ENCODE data around the gene ENKD1.

The ENKD1 gene

DNA sequence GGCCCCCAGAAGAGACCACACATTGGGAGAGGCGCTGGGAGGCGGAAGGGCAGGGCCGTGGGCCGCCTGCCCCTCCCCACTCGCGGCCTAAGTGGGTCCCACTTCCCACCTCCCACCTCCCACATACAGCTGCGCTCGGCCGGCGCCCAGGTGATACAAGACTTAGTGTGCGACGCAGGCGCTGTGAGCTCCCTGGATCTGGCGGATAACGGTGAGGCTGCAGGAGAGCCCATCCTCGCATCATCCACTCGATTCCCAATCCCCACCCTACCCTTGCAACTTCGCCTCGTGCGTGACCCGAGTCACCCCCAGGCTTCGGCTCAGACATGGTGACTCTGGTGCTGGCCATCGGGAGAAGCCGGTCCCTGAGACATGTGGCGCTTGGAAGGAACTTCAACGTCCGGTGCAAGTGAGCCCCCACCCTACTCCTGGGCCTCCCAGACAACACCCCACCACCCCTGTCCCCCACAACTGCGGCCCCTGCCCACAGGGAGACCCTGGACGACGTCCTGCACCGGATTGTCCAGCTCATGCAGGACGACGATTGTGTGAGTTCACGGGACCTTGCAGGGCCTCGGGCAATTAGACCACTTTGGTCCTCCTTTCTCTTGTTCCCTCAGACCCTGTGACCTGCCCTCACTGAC lies 17.7 kb downstream of the ENKD1 start:
- no peak for DNase-seq

DNA sequence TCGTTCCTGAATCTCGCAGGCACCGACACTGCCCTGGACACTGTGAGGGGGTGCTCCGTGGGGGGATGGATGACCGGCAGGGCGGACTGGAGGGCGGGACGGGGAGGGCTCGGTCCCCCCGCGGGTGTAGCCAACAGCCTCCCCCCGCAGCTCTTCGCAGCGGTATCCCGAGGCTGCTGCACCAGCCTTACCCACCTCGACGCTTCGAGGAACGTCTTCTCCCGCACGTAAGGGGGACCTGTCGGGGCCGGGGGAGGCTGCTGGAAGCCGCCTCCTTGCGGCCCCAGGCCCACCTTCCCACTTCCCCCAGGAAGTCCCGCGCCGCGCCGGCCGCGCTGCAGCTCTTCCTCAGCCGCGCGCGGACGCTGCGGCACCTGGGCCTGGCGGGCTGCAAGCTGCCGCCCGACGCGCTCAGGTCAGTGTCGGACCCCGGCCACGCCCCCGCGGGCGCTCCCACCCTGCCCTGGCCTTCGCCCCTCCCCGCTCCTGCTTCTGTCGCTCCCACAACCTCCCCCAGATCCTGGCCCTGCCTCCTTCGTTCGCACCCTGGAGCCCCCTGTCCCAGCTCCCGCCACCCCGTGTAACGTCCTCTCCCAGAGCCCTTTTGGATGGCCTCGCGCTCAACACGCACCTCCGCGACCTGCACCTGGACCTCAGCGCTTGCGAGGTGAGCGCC lies 18.3 kb downstream of the ENKD1 start:
- DNase-seq: no peak

DNA sequence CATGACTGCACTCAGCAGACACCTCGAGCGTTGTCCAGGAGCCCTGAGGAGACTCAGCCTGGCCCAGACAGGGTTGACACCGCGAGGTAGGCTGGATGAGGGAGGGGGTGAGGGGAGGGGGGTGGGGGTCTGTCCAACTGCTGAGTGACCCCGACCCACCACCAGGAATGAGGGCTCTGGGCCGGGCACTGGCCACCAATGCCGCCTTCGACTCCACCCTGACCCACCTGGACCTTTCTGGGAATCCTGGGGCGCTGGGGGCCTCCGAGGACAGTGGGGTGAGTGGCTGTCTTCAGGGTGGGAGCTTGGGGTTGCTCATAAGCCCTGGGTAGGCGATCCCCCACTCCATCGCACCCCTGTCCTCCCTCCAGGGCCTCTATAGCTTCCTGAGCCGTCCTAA lies 18.9 kb downstream of the ENKD1 start:
- no peak for DNase-seq

DNA sequence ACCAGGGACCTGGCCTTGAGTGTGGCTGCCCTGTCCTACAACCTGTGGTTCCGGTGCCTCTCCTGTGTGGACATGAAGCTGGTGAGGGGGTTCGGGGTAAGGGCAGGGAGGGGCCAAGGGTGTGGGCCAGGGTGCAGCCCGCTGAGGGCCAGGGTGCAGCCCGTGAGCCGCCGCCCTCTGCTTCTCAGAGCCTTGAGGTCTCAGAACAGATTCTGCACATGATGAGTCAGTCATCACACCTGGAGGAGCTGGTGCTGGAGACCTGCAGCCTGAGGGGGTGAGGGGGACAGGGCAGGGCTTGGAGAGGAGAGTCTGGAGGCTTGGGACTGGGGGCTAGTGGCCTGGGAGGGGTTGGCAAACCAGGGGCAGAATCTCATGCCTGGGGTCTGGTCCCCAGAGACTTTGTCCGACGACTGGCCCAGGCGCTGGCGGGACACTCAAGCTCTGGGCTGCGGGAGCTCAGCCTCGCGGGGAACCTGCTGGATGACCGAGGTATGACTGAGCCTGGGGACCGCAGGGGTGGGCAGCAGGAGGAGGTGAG lies 19.4 kb downstream of the ENKD1 start:
- DNase-seq: no peak

DNA sequence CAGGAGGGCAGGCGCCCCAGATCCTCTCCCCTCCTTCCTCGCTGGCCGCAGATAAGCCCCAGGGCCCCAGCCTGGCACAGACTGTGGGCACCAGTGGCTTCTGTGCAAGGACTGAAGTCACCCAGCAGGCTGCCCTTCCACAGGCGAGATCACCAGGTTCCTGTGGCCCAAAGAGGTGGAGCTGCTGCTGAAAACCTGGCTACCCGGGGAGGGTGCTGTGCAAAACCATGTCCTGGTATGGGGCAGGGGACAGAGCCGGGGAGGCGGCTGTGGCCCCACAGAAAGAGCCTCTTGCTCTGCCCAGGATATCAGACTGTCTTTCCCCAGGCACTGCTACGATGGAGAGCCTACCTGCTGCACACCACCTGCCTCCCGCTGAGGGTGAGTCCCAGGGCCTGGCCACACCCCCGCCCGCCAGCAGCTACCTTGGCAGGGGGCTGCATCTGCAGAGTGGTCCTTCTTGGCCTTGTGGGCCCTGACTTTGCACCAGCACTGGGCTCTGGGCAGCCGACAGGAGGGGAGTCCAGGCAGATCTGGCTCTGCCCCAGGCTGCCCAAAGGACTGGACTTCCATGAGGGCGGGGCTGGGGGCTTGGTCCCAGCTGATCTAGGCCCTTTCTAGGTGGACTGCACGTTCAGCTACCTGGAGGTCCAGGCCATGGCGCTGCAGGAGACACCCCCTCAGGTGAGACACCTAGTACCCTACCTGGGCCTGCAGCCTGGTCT lies 21.0 kb downstream of the ENKD1 start:
- DNase-seq: no peak

DNA sequence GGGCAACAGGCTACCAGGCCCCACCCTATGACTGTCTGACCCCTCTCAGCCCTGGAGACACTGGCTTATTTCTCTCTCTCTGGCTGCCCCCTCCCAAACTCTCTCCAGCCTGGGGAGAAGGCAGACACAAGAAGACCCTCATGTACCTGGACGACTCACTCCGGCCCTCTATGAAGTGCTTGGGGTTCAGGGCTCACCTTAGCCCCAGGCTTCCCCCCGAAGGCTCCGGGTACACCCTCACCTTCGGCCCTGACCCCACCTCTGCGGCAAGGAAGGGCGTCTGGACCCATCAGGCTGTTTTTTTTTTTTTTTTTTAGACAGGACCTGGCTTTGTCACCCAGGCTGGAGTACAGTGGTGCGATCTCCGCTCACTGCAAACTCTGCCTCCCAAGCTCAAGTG lies 22.5 kb downstream of the ENKD1 start:
- no peak for DNase-seq

DNA sequence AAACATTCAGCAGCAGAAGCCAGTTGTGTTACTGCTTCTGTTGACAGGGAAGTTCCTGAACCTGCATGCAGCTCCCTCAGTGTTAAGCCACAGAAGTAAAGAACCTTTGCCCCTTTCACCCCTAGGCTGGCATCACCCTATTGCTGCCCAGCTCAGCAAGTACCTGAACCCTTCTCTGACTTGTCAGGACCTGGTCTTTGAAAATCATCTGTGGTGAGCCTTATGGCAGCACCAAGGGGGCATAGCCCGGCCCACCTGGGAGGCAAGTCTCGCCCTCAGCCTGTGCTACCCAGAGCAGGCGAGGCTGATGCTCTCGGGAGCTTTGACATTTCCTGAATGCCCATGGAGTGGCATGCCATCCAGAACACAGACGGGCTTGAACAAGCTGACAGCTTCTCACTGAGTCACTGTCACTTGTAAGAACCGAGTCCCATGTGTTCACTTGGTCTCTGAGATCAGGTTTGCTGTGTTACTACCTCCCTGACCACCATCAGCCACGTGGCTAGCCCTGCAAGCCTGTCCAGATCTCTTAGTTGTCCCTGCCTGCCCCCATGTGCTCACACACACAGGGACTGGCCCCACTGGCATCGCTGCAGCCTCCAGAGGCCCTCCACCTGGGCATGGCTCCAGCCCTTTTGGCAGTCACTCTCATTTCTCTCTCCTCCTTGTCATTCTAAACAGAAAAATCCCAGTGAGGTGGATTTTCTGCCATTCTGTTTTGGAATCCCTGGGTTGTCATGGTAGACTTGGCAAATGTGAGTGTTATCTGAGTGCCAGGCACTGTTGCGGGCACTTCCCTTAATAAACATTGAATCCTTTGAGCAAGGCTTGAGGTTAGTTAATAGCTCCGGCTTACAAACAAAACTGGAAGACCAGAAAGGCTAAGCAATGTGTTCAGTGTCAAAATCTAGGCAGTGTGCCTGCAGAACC lies 24.5 kb downstream of the ENKD1 start:
- no peak for DNase-seq

DNA sequence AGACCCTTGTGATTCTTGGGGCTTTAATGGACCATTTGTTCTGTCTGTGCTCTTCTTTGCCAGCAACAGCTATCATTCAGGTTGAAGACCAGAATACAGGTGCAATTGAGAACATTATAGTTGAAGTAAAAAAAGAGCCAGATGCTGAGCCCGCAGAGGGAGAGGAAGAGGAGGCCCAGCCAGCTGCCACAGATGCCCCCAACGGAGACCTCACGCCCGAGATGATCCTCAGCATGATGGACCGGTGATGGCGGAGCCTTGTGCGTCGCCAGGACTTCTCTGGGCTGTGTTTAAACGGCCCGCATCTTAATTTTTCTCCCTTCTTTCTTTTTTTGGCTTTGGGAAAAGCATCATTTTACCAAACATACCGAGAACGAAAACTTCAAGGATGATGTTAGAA lies 28.9 kb downstream of the ENKD1 start:
- no peak for DNase-seq

DNA sequence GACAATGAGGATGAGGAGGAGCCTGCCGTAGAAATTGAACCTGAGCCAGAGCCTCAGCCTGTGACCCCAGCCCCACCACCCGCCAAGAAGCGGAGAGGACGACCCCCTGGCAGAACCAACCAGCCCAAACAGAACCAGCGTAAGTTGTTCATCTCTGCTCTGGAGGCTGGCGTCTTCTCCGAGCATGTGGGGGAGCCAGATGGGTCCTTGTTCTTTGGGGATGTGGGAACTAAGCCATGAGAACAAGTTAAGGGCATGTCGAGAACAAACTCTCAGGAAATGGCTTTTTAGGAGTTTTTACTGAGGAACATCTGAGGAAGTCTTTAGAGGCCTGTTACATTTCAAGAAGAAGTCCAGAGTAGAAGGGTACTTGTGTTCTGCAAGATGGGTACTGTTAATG lies 29.8 kb downstream of the ENKD1 start:
- no peak for DNase-seq

DNA sequence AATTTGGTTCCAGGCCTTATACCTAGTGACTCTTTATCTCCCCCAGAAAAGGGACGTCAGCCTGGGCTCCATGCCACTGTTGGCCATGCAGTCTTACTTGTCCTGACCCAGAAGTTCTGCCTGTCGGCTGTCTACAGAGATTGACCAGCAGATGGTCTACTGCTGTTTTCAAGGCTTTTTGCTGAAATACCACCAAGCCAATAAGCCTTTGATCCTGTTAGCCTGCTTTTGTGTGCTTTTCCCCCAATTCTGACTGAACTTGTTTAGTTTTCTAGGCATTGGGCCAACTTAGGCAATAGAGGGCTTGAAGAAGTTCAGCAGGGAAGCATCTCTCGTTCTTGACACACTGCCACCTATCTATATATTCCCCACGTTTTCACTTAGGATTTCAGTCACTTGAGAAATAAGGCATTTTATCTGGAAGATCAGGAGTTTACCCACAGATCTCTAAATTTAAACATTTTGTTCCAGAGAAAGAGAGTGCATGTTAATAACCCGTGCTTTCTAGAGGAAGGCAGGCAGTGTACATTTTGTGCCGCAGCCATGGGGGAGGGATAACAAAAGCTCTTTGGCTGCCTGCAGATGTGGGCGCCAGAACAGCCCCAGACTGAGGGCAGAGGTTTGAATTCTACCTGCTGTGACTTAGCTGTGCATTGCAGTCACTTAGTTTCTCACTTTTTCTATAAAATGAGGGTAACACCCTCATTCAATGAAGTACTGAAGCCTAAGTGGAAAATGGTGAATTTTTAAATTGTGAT lies 34.0 kb downstream of the ENKD1 start:
- no peak for DNase-seq

DNA sequence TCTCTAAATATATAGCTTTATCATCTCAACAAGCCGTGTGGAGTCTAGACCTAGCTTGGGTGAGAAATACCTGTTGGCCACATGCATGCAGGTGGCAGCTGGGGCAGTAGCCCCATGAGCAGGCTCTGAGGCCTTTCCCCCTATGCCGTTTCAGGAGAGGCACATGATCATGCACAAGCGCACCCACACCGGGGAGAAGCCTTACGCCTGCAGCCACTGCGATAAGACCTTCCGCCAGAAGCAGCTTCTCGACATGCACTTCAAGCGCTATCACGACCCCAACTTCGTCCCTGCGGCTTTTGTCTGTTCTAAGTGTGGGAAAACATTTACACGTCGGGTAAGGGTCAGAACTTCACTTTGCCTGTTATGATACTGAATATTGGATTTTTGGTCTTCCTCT lies 38.3 kb downstream of the ENKD1 start:
- DNase-seq: no peak

DNA sequence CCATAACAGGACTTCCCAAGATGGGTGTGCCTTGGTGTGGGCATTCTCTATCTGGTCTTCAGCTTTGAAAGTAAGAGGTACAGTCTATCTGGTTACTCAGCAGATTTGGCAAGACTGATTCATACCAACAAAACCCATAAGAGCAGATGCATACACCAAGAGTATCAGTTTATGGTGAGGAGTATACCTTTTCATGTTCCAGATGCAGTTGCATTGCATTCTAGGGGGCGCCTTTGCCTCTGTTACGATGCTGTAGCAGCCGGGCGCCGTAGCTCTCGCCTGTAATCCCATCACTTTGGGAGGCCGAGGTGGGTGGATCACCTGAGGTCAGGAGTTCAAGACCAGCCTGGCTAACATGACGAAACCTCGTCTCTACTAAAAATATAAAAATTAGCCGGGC lies 52.7 kb downstream of the ENKD1 start:
- DNase-seq: no peak

Data from NCI-H524 treated with DMSO at 0.1 percent for 48 hours (cell line).